ENCODE data around the gene DNMT3B.

DNMT3B gene

GRCh38 chr20:32841174-32841573, 79.0 kb downstream of the DNMT3B start:
- no peak for DNase-seq (ENCODE audit: low read depth in 1 of 2, low spot score in 1 of 2)
- TF ChIP-seq POLR2AphosphoS5 (IDR thresholded peaks at IDR 0.05; ENCODE audit: low read depth), result no peak
- TF ChIP-seq GABPA (IDR thresholded peaks at IDR 0.05; ENCODE audit: low read depth), result no peak

GRCh38 chr20:32841632-32842031, 79.4 kb downstream of the DNMT3B start:
- no peaks in the 10 kb centered on the region for H3K27me3 ChIP-seq (ENCODE audit: insufficient read depth, poor library complexity, severe bottlenecking)
- no peak for DNase-seq (ENCODE audit: low read depth in 1 of 2, low spot score in 1 of 2)
- no peak overlapping the region for H3K4me3 ChIP-seq (replicated peaks; ENCODE audit: insufficient read depth, low read length)
- H3K27ac ChIP-seq (replicated peaks), result no peak overlapping the region
- no peak for TF ChIP-seq CTCF (IDR thresholded peaks at IDR 0.05; ENCODE audit: insufficient read depth, low read length)
- TF ChIP-seq SPI1 (IDR thresholded peaks at IDR 0.05; ENCODE audit: borderline replicate concordance, low read depth), result no peak
- TF ChIP-seq, protein P1, sequence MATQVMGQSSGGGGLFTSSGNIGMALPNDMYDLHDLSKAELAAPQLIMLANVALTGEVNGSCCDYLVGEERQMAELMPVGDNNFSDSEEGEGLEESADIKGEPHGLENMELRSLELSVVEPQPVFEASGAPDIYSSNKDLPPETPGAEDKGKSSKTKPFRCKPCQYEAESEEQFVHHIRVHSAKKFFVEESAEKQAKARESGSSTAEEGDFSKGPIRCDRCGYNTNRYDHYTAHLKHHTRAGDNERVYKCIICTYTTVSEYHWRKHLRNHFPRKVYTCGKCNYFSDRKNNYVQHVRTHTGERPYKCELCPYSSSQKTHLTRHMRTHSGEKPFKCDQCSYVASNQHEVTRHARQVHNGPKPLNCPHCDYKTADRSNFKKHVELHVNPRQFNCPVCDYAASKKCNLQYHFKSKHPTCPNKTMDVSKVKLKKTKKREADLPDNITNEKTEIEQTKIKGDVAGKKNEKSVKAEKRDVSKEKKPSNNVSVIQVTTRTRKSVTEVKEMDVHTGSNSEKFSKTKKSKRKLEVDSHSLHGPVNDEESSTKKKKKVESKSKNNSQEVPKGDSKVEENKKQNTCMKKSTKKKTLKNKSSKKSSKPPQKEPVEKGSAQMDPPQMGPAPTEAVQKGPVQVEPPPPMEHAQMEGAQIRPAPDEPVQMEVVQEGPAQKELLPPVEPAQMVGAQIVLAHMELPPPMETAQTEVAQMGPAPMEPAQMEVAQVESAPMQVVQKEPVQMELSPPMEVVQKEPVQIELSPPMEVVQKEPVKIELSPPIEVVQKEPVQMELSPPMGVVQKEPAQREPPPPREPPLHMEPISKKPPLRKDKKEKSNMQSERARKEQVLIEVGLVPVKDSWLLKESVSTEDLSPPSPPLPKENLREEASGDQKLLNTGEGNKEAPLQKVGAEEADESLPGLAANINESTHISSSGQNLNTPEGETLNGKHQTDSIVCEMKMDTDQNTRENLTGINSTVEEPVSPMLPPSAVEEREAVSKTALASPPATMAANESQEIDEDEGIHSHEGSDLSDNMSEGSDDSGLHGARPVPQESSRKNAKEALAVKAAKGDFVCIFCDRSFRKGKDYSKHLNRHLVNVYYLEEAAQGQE (IDR thresholded peaks at IDR 0.05; ENCODE audit: insufficient replicate concordance, low read depth), result no peak
- no peak for TF ChIP-seq GABPA (IDR thresholded peaks at IDR 0.05; ENCODE audit: low read depth)

More at GRCh38 chr20:32841174-32841573, 79.0 kb downstream of the DNMT3B start:
- Histone ChIP-seq H3K4me3 (replicated peaks; ENCODE audit: insufficient read depth, low read length) (no peak overlapping the region), H3K27me3 (ENCODE audit: insufficient read depth, poor library complexity, severe bottlenecking) (no peaks in the 10 kb centered on the region), H3K27ac (replicated peaks) (no peak overlapping the region)

DNA sequence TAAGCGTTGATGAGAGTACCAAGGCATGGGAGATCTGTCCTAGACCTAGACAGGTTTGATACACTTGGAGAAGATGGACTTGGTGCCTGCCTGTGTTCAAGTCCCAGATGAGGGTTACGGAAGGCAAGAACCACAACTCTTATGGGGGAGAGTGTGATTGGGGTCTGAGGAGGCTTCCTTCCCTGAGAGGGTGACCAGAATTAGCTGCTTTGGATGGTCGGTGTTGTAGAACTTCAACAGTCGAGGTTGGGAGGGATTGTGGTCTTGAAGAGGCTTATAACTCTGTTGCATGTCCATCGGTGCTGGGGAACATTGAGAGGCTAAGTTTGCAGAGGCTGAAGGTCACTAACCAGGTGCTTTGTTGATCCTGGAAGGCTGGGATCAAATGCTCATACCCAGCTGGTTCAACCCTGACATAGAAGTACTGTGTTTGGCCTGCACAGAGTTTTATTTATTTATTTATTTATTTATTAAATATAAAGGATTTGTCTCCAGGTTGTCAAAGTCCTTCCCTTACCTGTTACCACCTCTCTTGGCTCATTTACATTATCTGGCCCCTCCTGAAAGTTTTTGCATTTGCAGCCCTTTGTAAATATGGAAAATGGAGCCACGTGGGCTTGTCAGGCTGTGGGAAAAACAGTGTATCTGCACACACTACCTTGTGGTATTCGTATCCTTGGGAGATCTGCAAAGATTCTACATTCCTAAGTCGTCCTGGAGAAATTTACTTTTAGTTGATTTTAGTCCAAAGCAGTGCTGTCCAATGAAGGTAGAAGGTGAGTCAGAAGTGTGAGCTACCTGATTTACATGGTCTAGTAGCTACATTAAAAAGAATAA, 80.7 kb downstream of the DNMT3B start:
- DNase-seq (ENCODE audit: low read depth in 1 of 2, low spot score in 1 of 2), result no peak
- no peaks in the 10 kb centered on the region for H3K27me3 ChIP-seq (ENCODE audit: insufficient read depth, poor library complexity, severe bottlenecking)
- no peak overlapping the region for H3K4me3 ChIP-seq (replicated peaks; ENCODE audit: insufficient read depth, low read length)
- H3K27ac ChIP-seq (replicated peaks), result no peak overlapping the region
- TF ChIP-seq CTCF (IDR thresholded peaks at IDR 0.05; ENCODE audit: insufficient read depth, low read length) (no peak), GABPA (IDR thresholded peaks at IDR 0.05; ENCODE audit: low read depth) (no peak), POLR2AphosphoS5 (IDR thresholded peaks at IDR 0.05; ENCODE audit: low read depth) (no peak), SPI1 (IDR thresholded peaks at IDR 0.05; ENCODE audit: borderline replicate concordance, low read depth) (no peak)
- TF ChIP-seq, protein P1 (IDR thresholded peaks at IDR 0.05; ENCODE audit: insufficient replicate concordance, low read depth), result no peak

GRCh38 chr20:32845786-32846185, 83.6 kb downstream of the DNMT3B start:
- Histone ChIP-seq H3K4me3 (replicated peaks; ENCODE audit: insufficient read depth, low read length) (no peak overlapping the region), H3K27ac (replicated peaks) (no peak overlapping the region), H3K27me3 (ENCODE audit: insufficient read depth, poor library complexity, severe bottlenecking) (no peaks in the 10 kb centered on the region)
- TF ChIP-seq SPI1 (IDR thresholded peaks at IDR 0.05; ENCODE audit: borderline replicate concordance, low read depth) (no peak), CTCF (IDR thresholded peaks at IDR 0.05; ENCODE audit: insufficient read depth, low read length) (no peak), POLR2AphosphoS5 (IDR thresholded peaks at IDR 0.05; ENCODE audit: low read depth) (no peak)
- TF ChIP-seq, protein P1 (IDR thresholded peaks at IDR 0.05; ENCODE audit: insufficient replicate concordance, low read depth), result no peak
- DNase-seq (ENCODE audit: low read depth in 1 of 2, low spot score in 1 of 2), result no peak
